Activated gamma-delta T cell (primary cell): Measurements from ENCODE around the gene LRBA.

ENCODE experiments used
- DNase-seq: peaks from one replicate; lab custom pipeline; 2025; lab: John Stamatoyannopoulos, UW

LRBA gene

GRCh38 chr4:150725957-150726523 lies 289.0 kb downstream of the LRBA start:
- no peak for DNase-seq

- DNase-seq: no peak
These were observed 291.2 kb downstream of the LRBA start for GRCh38 chr4:150723727-150724411.

- no peak for DNase-seq
These were observed 292.1 kb downstream of the LRBA start for GRCh38 chr4:150722908-150723362.

DNA sequence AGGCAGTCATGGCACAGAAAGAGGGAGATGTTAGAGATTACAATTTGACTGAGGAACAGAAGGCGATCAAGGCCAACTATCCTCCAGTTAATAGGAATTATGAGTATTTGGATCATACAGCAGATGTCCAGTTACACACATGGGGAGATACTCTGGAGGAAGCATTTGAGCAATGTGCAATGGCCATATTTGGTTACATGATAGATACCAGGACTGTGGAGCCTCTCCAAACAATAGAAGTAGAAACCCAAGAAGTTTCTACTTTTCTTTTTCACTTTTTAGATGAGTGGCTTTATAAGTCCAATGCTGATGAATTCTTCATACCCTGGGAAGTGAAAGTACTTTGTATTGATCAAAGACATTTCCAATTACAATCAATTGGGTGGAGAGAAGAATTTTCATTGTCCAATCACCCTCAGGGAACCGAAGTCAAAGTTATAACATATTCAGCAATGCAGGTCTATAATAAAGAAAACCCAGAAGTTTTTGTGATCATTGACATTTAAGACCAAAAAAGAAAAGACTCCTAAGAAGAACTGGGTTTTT lies 294.0 kb downstream of the LRBA start:
- no peak for DNase-seq

- no peak for DNase-seq
These were observed 297.1 kb downstream of the LRBA start for GRCh38 chr4:150717952-150718351.

- DNase-seq: no peak
These were observed 300.3 kb downstream of the LRBA start for GRCh38 chr4:150714462-150715438.

GRCh38 chr4:150713251-150713650 lies 301.8 kb downstream of the LRBA start:
- no peak for DNase-seq

DNA sequence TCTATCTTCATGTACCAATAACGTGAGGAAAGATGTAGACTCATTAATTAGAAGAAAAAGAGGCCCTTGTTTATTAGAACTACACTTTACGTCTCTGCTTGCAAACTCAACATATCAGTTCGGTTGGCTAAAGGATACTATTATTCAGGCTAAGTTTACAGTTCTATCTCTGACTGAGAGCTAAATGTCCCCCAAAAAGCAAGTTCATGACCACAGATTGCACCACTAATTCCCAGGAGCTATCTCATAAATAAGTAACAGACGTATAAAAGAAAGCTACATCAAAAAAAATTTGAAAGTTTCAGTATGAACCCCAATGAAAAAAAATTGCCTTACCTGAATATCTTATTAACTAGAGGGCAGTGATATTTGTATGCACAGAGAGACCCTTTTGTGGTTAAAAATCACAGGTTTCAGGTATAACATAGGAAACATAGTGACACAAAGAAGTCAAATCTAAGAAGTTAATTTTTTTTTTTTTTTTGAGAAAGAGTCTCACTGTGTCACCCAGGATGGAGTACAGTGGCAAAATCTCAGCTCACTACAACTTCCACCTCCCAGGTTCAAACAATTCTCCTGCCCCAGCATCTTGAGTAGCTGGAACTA lies 304.2 kb downstream of the LRBA start:
- DNase-seq: no peak

GRCh38 chr4:150708004-150708403 lies 307.1 kb downstream of the LRBA start:
- DNase-seq: no peak

DNA sequence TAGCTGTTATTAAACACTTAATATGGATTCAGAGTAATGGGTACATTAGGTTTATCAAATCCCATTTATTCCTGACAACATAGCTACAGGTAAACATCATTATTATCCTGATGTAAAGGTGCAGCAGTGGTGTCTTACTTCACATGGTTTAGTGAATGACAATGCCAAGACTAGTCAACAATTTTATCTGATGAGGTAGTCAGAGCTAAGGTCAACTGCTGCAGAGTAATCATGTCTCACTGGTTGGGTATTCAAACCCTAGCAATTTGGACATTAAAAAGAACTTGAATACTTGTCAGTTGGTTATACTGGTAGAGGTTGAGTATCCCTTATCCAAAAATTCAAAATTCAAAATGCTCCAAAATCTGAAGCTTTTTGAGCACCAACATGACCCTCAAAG lies 315.5 kb downstream of the LRBA start:
- DNase-seq: no peak

DNA sequence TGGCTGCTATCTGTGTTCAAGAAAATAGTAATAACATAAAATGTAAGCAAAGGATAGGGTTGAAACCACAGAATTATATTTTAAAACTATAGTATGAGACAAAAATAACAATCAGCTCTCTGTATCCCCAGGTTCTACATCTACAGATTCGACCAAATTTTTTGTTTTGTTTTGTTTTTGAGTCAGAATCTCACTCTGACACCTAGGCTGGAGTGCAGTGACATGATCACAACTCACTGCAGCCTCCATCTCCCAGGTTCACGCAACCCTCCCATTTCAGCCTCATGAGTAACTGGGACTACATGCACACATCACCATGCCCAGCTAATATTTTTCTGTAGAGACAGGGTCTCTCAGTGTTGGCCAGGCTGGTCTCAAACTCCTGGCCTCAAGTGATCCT lies 319.9 kb downstream of the LRBA start:
- no peak for DNase-seq

GRCh38 chr4:150694438-150694837 lies 320.6 kb downstream of the LRBA start:
- DNase-seq: no peak

- no peak for DNase-seq
These were observed 331.2 kb downstream of the LRBA start for GRCh38 chr4:150683775-150684350.

GRCh38 chr4:150682126-150682525 lies 333.0 kb downstream of the LRBA start:
- no peak for DNase-seq

GRCh38 chr4:150681063-150681462 lies 334.0 kb downstream of the LRBA start:
- DNase-seq: no peak

DNA sequence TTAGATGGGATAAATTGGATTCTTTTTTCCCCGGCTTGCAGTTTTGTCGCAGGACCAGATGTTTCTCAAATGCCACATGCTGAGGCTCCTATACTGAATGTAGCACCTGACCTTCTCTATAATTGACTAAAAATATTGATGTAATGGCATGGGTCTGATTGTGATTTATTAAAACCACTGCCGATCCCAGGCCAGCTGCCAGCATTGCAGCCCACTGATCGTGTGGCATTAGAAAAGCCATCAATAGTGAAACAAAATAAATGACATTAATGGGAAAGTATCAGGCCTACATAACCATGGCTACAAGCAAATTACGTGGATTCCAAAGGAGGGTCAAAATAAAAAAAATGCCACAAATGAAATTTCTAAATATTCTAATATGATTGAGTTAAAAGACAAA lies 334.4 kb downstream of the LRBA start:
- DNase-seq: no peak

GRCh38 chr4:150679765-150680343 lies 335.2 kb downstream of the LRBA start:
- DNase-seq: no peak

DNA sequence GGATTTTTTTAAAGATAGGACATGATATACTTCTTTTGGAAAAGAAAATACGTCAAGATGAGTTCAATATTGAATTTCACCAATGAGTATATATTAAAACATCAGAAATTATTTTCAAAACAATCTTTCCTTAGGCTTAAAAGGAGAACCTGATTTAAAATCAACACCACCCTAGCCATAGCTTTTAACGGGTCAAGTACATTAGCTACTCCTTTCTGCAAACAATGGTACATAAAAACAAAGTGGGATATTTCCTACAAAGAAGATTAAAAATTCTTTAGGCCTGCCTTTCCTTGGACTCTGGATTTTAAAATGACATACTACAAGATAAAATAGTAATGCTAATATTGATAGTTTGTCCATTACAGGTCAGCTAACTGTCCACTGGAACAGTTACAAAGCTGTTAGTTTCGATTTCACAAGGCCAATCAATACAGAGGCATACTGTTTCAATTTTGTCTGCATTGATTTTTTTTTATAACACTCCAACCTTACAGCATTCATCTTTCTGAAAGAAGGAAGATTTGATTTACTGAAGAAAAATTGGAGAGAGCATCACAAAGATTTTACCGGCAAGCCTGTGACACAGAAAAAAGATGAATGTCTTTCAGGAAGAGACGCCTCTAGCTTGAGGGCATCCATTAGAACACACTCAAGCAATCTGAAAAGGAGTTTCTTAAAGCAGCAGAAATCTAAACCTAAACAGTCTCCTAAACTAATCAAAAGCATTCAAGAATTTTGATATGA lies 335.9 kb downstream of the LRBA start:
- DNase-seq: no peak

- no peak for DNase-seq
These were observed 341.3 kb downstream of the LRBA start for GRCh38 chr4:150673793-150674192.

- no peak for DNase-seq
These were observed 346.3 kb downstream of the LRBA start for GRCh38 chr4:150668824-150669223.
